HS-5 (cell line): Measurements from ENCODE around the gene KRT8.
"Not testable (repeated sequence)": the region's sequence is repeated elsewhere in the genome, so short reads cannot be mapped to it uniquely, and the experiment has no call there.

Experiments
- DNase-seq: peaks from one replicate; pipeline ENCODE4 v3.0.0-alpha.2; 2012; ENCODE audit warnings: low read depth

KRT8 gene

GRCh38 chr12:52874573-52875435 lies 30.1 kb downstream of the KRT8 start:
- no peak for DNase-seq

DNA sequence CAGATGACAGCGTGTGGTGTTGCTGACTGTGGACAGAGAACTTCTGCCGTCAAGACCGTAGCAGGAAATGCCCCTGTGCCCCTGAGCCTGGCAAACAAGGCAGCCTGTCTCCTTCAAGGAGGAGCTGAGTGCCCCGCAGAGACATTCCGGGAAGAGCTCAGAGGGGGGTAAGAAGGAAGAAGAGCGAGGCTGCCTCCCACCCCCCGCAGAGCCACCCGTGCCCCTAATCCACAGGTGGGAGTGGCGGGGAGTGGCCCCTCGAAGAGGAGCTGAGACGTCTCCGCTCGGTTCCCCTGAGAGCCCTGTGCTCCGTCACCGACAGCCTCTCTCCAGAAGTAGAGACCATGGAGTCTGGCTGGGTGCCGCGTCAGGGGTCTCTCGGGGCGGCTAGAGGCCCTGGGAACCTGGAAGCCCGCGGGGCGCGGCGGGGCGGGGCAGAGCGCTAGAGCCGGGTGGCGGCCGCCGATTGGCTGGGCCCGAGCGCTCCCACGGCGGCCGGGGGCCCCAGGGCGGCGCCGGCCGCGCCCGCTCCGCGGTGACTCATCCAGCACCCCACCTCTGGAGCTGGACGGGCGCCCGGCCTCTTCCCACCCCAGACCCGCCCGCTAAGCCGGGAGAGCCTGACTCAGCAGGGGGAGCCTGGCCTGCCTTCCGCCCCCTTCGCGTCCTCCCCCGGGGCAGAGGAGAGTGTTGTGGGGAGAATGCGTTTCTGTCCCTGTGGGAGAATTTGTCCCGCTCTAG lies 30.9 kb downstream of the KRT8 start:
- DNase-seq: peak; percentile 73

GRCh38 chr12:52873513-52873831 lies 31.4 kb downstream of the KRT8 start:
- no peak for DNase-seq

- DNase-seq: no peak
Measured at GRCh38 chr12:52872644-52873389, 32.1 kb downstream of the KRT8 start.

DNA sequence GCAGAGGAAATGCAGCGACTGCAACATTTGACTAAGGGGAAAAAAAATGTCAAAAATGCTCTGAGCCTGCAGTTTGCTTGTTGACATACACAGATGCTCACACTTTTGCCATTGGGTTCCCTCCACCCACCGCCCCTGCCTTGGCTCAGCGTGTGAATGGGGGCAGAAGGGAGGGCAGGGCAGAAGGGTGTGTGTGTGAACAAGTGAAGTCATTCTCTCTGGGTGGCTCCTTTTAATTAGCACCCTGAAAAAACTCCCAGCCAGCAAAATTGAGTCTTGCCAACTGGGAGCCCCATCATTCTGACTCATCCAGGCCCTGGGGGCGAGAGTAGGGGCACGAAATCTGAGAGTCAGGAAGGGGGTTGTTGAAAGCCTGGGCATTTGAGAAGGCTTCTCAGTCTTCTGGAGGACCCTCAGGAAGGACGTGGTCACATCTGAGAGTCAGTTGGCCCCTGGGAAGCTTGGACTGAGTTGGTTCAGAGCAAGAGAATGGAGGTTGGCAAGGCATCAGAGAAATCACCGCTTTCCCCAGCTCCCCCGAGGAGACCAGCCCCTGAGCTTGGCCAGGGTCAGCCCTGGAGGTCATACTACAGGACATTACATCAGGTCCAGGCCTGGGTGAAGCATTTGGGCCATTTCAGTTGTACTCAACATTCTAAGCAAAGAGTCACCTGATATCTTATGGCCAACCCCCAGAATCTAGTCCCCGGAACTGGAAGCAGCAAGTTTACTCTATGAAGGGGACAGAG lies 33.4 kb downstream of the KRT8 start:
- peak; percentile 69 for DNase-seq

DNA sequence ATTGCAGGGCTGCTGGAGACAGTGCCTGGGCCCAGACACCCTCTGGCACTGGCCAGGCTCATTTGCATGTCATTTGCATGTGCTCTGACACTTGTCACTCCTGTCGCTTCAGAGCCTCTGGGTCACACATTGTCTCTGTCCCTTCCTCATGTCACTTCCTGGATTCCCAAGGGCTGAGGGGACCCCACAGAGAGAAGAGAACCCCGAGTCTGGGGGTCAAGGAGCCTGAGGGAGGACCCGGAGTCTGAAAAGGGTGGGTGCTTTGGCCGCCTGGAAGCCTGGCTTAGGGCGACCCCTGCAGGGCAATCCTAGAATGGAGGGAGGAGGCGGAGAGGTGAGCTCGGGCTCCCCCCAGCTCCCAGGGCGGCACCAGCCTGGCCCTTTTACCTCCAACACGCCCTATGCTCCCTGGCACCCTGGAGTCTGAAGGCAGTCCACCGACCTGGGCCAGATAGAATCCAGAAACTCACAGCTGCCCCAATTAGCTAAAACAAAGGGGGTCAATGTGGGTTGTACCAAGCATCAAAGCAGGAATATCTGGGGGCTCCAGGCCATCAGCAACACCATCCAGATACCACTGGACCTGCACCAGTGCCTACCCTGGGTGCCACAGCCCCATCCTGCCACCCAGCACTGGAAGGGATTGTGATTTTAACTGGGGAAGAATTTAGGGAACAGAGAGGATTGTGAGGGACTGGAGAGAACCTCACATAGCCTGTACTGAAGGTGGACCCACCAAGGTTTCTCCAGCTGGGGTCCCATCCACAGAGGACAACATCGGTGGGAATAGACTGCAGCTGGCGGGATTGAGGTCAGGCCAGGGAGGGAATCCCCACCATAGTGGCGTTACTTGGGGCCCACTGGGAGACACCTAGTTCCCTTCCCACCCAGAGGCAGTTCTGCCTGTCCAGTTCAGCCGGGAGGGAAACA lies 34.2 kb downstream of the KRT8 start:
- no peak for DNase-seq

GRCh38 chr12:52867642-52868041 lies 37.2 kb downstream of the KRT8 start:
- DNase-seq: no peak

DNA sequence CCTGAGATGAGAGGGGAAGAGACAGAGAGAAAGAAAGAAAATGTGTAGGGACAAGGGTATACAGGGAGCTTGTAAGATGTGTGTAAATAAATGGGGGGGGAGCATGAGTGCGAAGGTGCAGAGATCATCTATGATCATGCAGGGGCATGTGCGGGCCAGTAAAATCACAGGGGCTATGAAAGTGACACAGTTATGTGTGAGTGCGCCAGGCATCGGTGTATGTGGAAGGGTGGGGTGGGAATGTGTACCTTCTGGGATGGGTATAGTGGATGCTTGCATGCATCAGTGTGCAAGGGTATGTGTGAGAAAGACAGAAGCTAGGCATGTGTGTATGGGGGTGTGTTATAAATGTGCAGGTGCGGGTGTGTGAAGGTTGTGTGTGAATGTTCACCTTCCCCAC lies 37.7 kb downstream of the KRT8 start:
- DNase-seq: no peak

GRCh38 chr12:52865090-52865944 lies 39.6 kb downstream of the KRT8 start:
- no peak for DNase-seq

DNA sequence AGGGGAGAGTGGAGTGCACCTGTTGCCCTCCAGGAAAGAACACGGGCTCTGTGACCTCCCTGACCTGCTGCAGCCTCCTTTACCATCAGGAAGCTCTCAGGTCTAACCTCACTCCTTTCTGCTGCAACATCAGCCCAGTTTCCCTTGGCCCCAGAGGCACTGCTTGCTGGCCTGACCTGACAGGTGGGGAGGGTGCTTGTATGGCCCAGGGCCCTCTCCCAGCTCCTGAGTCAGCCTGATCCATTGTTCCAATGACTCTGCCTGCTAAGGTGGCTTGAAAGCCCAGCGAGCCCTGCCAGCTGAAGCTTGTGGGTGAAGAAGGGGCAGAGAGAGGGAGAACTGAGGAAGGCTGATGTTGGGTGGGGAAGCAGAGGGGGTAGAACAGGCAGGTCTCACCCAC lies 42.9 kb downstream of the KRT8 start:
- DNase-seq: no peak

DNA sequence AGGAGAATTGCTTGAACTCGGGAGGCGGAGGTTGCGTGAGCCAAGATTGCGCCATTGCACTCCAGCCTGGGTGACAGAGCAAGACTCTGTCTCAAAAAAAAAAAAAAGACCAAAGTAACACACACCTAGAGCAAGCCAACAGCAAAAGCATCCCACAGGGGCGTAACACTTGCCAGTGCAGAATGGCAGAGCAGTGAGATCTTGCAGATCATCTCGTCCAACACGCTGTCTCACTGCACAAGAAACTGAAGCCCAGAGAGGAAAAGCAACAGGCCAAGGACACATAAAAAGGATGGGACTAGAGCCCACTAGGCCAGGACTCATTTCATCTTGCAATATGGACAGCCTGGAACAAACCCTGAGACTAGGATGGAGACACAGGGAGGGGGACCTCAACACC lies 43.4 kb downstream of the KRT8 start:
- DNase-seq: no peak

GRCh38 chr12:52860102-52860823 lies 44.6 kb downstream of the KRT8 start:
- no peak for DNase-seq

DNA sequence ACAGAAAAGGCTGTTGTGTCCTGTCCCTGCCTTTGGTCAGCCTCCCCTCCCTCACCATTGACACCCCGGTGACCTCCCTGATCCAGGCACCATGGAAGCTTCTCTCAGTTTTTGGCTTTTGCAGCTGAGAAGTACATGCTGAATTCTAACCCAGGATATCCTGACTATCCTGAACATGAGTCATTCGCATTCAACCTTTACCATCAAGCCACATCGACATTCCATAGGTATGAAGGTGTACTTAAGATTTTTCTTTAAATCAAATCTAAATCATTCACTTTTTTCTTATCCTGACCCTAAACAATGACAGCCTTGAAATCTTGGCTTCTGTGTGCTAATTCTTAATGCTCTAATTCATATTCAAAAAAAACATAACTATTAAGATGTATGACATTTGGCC lies 47.4 kb downstream of the KRT8 start:
- DNase-seq: no peak

GRCh38 chr12:52856787-52857186 lies 48.1 kb downstream of the KRT8 start:
- no peak for DNase-seq

DNA sequence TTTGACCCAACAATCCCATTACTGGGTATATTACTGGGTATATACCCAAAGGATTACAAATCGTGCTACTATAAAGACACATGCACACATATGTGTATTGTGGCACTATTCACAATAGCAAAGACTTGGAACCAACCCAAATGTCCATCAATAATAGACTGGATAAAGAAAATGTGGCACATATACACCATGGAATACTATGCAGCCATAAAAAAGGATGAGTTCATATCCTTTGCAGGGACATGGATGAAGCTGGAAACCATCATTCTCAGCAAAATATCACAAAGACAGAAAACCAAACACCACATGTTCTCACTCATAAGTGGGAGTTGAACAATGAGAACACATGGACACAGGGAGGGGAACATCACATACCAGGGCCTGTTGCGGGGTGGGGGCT lies 48.8 kb downstream of the KRT8 start:
- not testable (repeated sequence) for DNase-seq

- DNase-seq: no peak
Measured at GRCh38 chr12:52851787-52852186, 53.1 kb downstream of the KRT8 start.

DNA sequence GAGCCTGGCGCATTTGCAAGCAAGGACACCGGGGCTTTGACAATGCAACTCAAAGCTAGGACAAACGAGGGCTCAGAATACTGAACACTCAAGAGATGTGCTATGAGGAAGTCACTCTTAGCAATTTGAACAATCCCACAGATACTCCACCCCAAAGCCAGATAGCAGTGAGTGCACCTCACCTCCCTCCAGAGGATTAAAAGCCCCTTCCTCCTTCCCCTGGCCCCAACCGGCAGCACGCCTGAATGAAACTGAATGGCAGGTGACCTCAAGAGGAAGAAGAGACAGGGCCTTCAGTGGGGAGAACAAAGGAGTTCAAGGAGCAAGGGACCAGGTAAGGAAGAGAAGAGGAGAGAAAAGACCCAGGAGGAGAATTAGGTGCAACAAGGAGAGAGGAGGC lies 54.2 kb downstream of the KRT8 start:
- no peak for DNase-seq

DNA sequence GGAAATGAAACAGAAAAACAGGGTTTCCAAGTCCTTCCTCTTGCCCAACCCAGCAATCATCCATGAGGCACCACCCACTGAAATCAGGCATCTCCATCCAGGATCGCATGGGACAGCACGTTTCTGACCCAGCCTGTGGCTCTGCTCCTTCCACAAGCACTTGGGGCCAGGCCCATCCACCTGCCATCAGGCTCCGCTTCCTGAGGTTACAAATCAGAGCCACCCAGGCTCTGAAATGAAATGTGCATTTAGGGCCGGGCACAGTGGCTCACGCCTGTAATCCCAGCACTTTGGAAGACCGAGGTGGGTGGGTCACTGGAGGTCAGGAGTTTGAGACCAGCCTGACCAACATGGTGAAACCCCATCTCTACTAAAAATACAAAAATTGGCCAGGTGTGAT lies 55.4 kb downstream of the KRT8 start:
- no peak for DNase-seq

GRCh38 chr12:52848661-52849255 lies 56.1 kb downstream of the KRT8 start, which contains the start of gene KRT78:
Gene KRT78 (minus strand): TSS chr12:52848994. CDS start chr12:52848930, 64 bp downstream.
- no peak for DNase-seq
